IMR-90 (cell line): ENCODE measurements around the gene HS6ST3. TPM values are rescaled to one million over a fixed set of nuclear protein-coding genes. Genes with fewer than 3 reads are reported as not detected.

Source experiments
- ATAC-seq: fragments of 200-7000 bp; cut with Tn5 transposase; 2 replicates; pipeline ENCODE4 v1.9.1; 2020; ENCODE audit warnings: low read depth, mild to moderate bottlenecking, moderate library complexity
- BruUV-seq: library from RNA; stranded (reverse); fragments of 400-500 nt; replicated peaks from 2 replicates; lab custom pipeline; 2021; lab: Mats Ljungman, UMichigan
- CTCF ChIA-PET: fragments of 300-600 bp; formaldehyde crosslinking; extraction: SDS; loops from one replicate; lab custom pipeline; 2021; ENCODE audit warnings: antibody characterized with exemption; lab: Yijun Ruan, JAX
- POLR2A ChIA-PET: fragments of 300-600 bp; sonication (Branson Sonifier 250); formaldehyde crosslinking; loops from one replicate; lab custom pipeline; 2022; ENCODE audit warnings: antibody characterized with exemption; ENCODE audit not compliant: unreplicated experiment; lab: Charles Lee
- DNase-seq: peaks from one replicate; pipeline ENCODE4 v3.0.0; 2013
- H2AFZ ChIP-seq: replicated peaks from 2 replicates; pipeline ENCODE3; 2013; ENCODE audit warnings: low read length, mild to moderate bottlenecking; ENCODE audit not compliant: poor library complexity
- H2AK5ac ChIP-seq: 2 replicates; pipeline ENCODE4 v1.6.1; 2013; ENCODE audit warnings: low read depth, low read length, inconsistent platforms
- H2AK9ac ChIP-seq: replicated peaks from 2 replicates; pipeline ENCODE3; 2013; ENCODE audit warnings: mild to moderate bottlenecking, low read depth, low read length, moderate library complexity; ENCODE audit not compliant: poor library complexity
- H2BK120ac ChIP-seq: 2 replicates; pipeline ENCODE4 v1.6.1; 2013; ENCODE audit warnings: low read depth, low read length, inconsistent platforms
- H2BK15ac ChIP-seq: 3 replicates; pipeline ENCODE4 v1.6.1; 2013; ENCODE audit warnings: low read depth, low read length, inconsistent platforms
- H2BK20ac ChIP-seq: 2 replicates; pipeline ENCODE4 v1.6.1; 2013; ENCODE audit warnings: low read depth, mild to moderate bottlenecking, inconsistent platforms, low read length, moderate library complexity
- H2BK5ac ChIP-seq: 2 replicates; pipeline ENCODE4 v1.6.1; 2013; ENCODE audit warnings: mild to moderate bottlenecking, low read depth, low read length, inconsistent platforms; ENCODE audit not compliant: poor library complexity, severe bottlenecking
- H3K14ac ChIP-seq: replicated peaks from 2 replicates; pipeline ENCODE4 v1.6.1; 2013; ENCODE audit warnings: low read depth, low read length, inconsistent platforms
- H3K18ac ChIP-seq: 2 replicates; pipeline ENCODE4 v1.6.1; 2013; ENCODE audit warnings: low read depth, low read length, control low read depth
- H3K23ac ChIP-seq: 2 replicates; pipeline ENCODE4 v1.6.1; 2013; ENCODE audit warnings: low read depth, low read length, inconsistent platforms
- H3K27ac ChIP-seq: 2 replicates; pipeline ENCODE4 v1.5.1; 2013; ENCODE audit warnings: mild to moderate bottlenecking, control low read depth, low read length; ENCODE audit not compliant: insufficient read depth
- H3K27me3 ChIP-seq: 2 replicates; pipeline ENCODE4 v1.6.1; 2013; ENCODE audit warnings: low read length; ENCODE audit not compliant: control insufficient read depth, insufficient read depth
- H3K36me3 ChIP-seq: 2 replicates; pipeline ENCODE4 v1.6.1; 2013; ENCODE audit warnings: low read length, mixed read lengths; ENCODE audit not compliant: control insufficient read depth, insufficient read depth
- H3K4ac ChIP-seq: 2 replicates; pipeline ENCODE4 v1.6.1; 2013; ENCODE audit warnings: low read depth, low read length, inconsistent platforms
- H3K4me1 ChIP-seq: 2 replicates; pipeline ENCODE4 v1.6.1; 2013; ENCODE audit warnings: low read length, mixed read lengths; ENCODE audit not compliant: control insufficient read depth, insufficient read depth
- H3K4me2 ChIP-seq: 2 replicates; pipeline ENCODE4 v1.6.1; 2013; ENCODE audit warnings: low read depth, mild to moderate bottlenecking, control low read depth, low read length, moderate library complexity
- H3K4me3 ChIP-seq: 2 replicates; pipeline ENCODE4 v1.5.1; 2013; ENCODE audit warnings: low read depth, mild to moderate bottlenecking, control low read depth, low read length, moderate library complexity; ENCODE audit not compliant: insufficient read depth
- H3K56ac ChIP-seq: 2 replicates; pipeline ENCODE4 v1.6.1; 2013; ENCODE audit warnings: low read length, inconsistent platforms; ENCODE audit not compliant: insufficient read depth; ENCODE audit errors: extremely low read depth
- H3K79me1 ChIP-seq, 2 experiments: 2 replicates each; pipeline ENCODE4 v1.6.1; 2013; ENCODE audit warnings: low read length in 2 of 2, inconsistent platforms in 1 of 2, low read depth in 1 of 2
- H3K9ac ChIP-seq: 2 replicates; pipeline ENCODE4 v1.6.1; 2013; ENCODE audit warnings: low read depth, low read length, control low read depth
- H3K9me1 ChIP-seq: 2 replicates; pipeline ENCODE4 v1.6.1; 2013; ENCODE audit warnings: low read length, inconsistent platforms; ENCODE audit not compliant: insufficient read depth
- H3K9me3 ChIP-seq: 2 replicates; pipeline ENCODE4 v1.6.1; 2013; ENCODE audit warnings: low read length; ENCODE audit not compliant: control insufficient read depth, insufficient read depth
- H4K20me1 ChIP-seq: 2 replicates; pipeline ENCODE4 v1.6.1; 2013; ENCODE audit warnings: low read length, inconsistent platforms; ENCODE audit not compliant: insufficient read depth
- H4K5ac ChIP-seq: 2 replicates; pipeline ENCODE4 v1.6.1; 2013; ENCODE audit warnings: mild to moderate bottlenecking, low read depth, low read length, control low read depth
- H4K8ac ChIP-seq, 2 experiments: 2 replicates each; pipeline ENCODE4 v1.6.1; 2013; ENCODE audit warnings: low read depth in 2 of 2, low read length in 2 of 2, control low read depth in 1 of 2, inconsistent platforms in 1 of 2
- H4K91ac ChIP-seq: 2 replicates; pipeline ENCODE4 v1.6.1; 2013; ENCODE audit warnings: low read depth, low read length, inconsistent platforms; ENCODE audit not compliant: insufficient read depth
- BHLHE40 ChIP-seq: fragments of 150-350 bp; IDR thresholded peaks from 2 replicates; pipeline ENCODE4 v1.6.1; 2016; ENCODE audit warnings: mild to moderate bottlenecking, low read depth, low read length
- CHD1 ChIP-seq: IDR thresholded peaks from 2 replicates; pipeline ENCODE4 v1.6.1; 2012; ENCODE audit warnings: low read depth, low read length, improper control_type of control experiment
- FOS ChIP-seq: fragments of 150-350 bp; IDR thresholded peaks from 2 replicates; pipeline ENCODE4 v1.6.1; 2016; ENCODE audit warnings: low read depth, low read length
- MAZ ChIP-seq: IDR thresholded peaks from 2 replicates; pipeline ENCODE4 v1.6.1; 2012; ENCODE audit warnings: low read depth, mild to moderate bottlenecking, low read length, improper control_type of control experiment, moderate library complexity, borderline replicate concordance
- NFE2L2 ChIP-seq: fragments of 150-350 bp; IDR thresholded peaks from 2 replicates; pipeline ENCODE4 v1.6.1; 2016; ENCODE audit warnings: low read depth, mild to moderate bottlenecking, low read length
- RAD21 ChIP-seq: IDR thresholded peaks from 2 replicates; pipeline ENCODE4 v1.6.1; 2012; ENCODE audit warnings: low read length, improper control_type of control experiment
- RCOR1 ChIP-seq: IDR thresholded peaks from 2 replicates; pipeline ENCODE4 v1.6.1; 2012; ENCODE audit warnings: mild to moderate bottlenecking, low read length, improper control_type of control experiment; ENCODE audit not compliant: insufficient replicate concordance
- RFX5 ChIP-seq: IDR thresholded peaks from 2 replicates; pipeline ENCODE4 v1.8.0; 2012; ENCODE audit warnings: low read depth, mild to moderate bottlenecking, low read length, moderate library complexity
- WGBS, 2 experiments: methylation state at CpG; one replicate each; pipeline versions ENCODE4 v1.1.5 to v1.1.7; 2013; ENCODE audit warnings: missing lambda C conversion rate in 2 of 2; ENCODE audit not compliant: insufficient read length in 1 of 2; ENCODE audit errors: extremely low coverage in 2 of 2; 5-methylcytosine and 5-hydroxymethylcytosine counted together
- dilution Hi-C: fragments of 300-500 bp; cut with HindIII; formaldehyde crosslinking; loops from one replicate; pipeline ENCODE4 v1.14.3; 2018; ENCODE audit warnings: low sequenced_read_pairs; ENCODE audit not compliant: unreplicated experiment
- in situ Hi-C: fragments of 300-500 bp; cut with MboI; formaldehyde crosslinking; loops from 3 replicates; pipeline ENCODE4 v1.14.3; 2019; ENCODE audit warnings: low sequenced_read_pairs, inconsistent platforms, mixed read lengths
- intact Hi-C: fragments of 100-400 bp; cut with micrococcal nuclease; formaldehyde crosslinking; loops from 2 replicates; pipeline ENCODE4 v1.10.0; 2022
- polyA plus RNA-seq, 3 experiments: library from polyadenylated mRNA; depleted of rRNA; stranded (reverse); fragments of >200 nt; gene quantifications; 2 replicates each; pipeline ENCODE4 v1.2.3, GENCODE V29; 2012; ENCODE audit warnings: low replicate concordance in 1 of 3
- total RNA-seq: library from RNA; depleted of rRNA; stranded (reverse); fragments of >200 nt; gene quantifications from 2 replicates; pipeline ENCODE4 v1.2.3, GENCODE V29; 2012

The HS6ST3 gene
- total and polyA plus RNA-seq, 2 of the 4 experiments (the other 2 are of a cell fraction), result not detected

GRCh38 chr13:96684469-96684868, 594.6 kb downstream of the HS6ST3 start:
- H3K56ac ChIP-seq, result no peak overlapping the region
- intact Hi-C loops, result no loop called here

More at GRCh38 chr13:96684469-96684868, 594.6 kb downstream of the HS6ST3 start:
- H3K79me1 ChIP-seq, result no peaks in the 10 kb centered on the region
- no peaks in the 10 kb centered on the region for H3K36me3 ChIP-seq
- ChIA-PET POLR2A (no interaction called here), CTCF (no interaction called here)
- H2AK5ac ChIP-seq, result no peak overlapping the region
- no peak overlapping the region for H2AFZ ChIP-seq
- no peak overlapping the region for H2BK120ac ChIP-seq
- H3K23ac ChIP-seq, result no peak overlapping the region
- H2BK5ac ChIP-seq, result no peak overlapping the region
- H3K9me3 ChIP-seq, result peaks cover 5% of the 10 kb centered on the region; the same call in 1 of the 2 replicates
- H3K14ac ChIP-seq, result no peak overlapping the region
- WGBS, 2 experiments, result no CpG with 5 or more reads among the region's 4 CpGs
- no peak overlapping the region for H4K8ac ChIP-seq
- H3K4me1 ChIP-seq, result no peaks in the 10 kb centered on the region
- no peak overlapping the region for H2BK15ac ChIP-seq
- in situ Hi-C loops, result no loop called here
- no peak overlapping the region for H3K4me3 ChIP-seq
- TF ChIP-seq RAD21 (no peak), CHD1 (no peak), NFE2L2 (no peak), FOS (no peak), RCOR1 (no peak), BHLHE40 (no peak), MAZ (no peak), RFX5 (no peak)
- H4K5ac ChIP-seq, result no peak overlapping the region
- no peak overlapping the region for H3K27ac ChIP-seq
- no peak overlapping the region for H2AK9ac ChIP-seq
- dilution Hi-C loops, result no loop called here
- BruUV-seq, result no TSS peak
- H3K4me2 ChIP-seq, result no peak overlapping the region
- H4K91ac ChIP-seq, result no peak overlapping the region
- no peak overlapping the region for H3K9ac ChIP-seq
- no peak overlapping the region for H3K18ac ChIP-seq
- no peaks in the 10 kb centered on the region for H4K20me1 ChIP-seq
- DNase-seq (no peak), ATAC-seq (no peak)
- no peaks in the 10 kb centered on the region for H3K27me3 ChIP-seq
- H3K4ac ChIP-seq, result no peak overlapping the region
- H2BK20ac ChIP-seq, result no peak overlapping the region
- H3K9me1 ChIP-seq, result no peaks in the 10 kb centered on the region
